Right lobe of liver (tissue), 6 donors: ENCODE results near the gene GATC. TPM values are rescaled to one million over a fixed set of nuclear protein-coding genes. Genes with fewer than 3 reads are reported as not detected.

Source experiments
- ATAC-seq, 4 donors: fragments of 200-7000 bp; cut with Tn5 transposase; one replicate each; pipeline ENCODE4 v1.9.1; 2020; ENCODE audit warnings: mild to moderate bottlenecking in 4 of 4, moderate library complexity in 4 of 4
- DNase-seq, 3 donors: peaks; one replicate each; pipeline ENCODE4 v3.0.0-alpha.2; 2020
- H3K27ac ChIP-seq, 3 donors: fragments of 200-600 bp; one replicate each; pipeline ENCODE4 v1.8.0; 2022
- H3K27me3 ChIP-seq, 2 donors: fragments of 200-600 bp; one replicate each; pipeline ENCODE4 v1.8.0; 2022
- H3K36me3 ChIP-seq, 4 donors: fragments of 200-600 bp; sonication (generic) in 1 of 4; one replicate each; pipeline versions ENCODE4 v1.5.1 to v1.8.0; 2017 to 2022; ENCODE audit warnings: control low read depth in 1 of 4
- H3K4me1 ChIP-seq, 4 donors: fragments of 200-600 bp; sonication (generic) in 1 of 4; one replicate each; pipeline versions ENCODE4 v1.5.1 to v1.8.0; 2017 to 2022; ENCODE audit warnings: control low read depth in 1 of 4
- H3K4me3 ChIP-seq, 3 donors: fragments of 200-600 bp; one replicate each; pipeline ENCODE4 v1.8.0; 2022
- H3K9me3 ChIP-seq, 4 donors: fragments of 200-600 bp; sonication (generic) in 1 of 4; one replicate each; pipeline versions ENCODE4 v1.5.1 to v1.8.0; 2017 to 2022; ENCODE audit warnings: control low read depth in 1 of 4
- CTCF ChIP-seq, 4 donors: fragments of 200-600 bp in 3 of 4; fragments of 450-650 bp in 1 of 4; IDR thresholded peaks; one replicate each; pipeline versions ENCODE4 v1.5.1 to v1.8.0; 2016 to 2022; ENCODE audit warnings: antibody characterized with exemption in 4 of 4, mild to moderate bottlenecking in 2 of 4
- POLR2A ChIP-seq: fragments of 450-650 bp; IDR thresholded peaks from one replicate; pipeline ENCODE4 v1.6.1; 2017; ENCODE audit warnings: antibody characterized with exemption, mild to moderate bottlenecking
- WGBS: methylation state at CpG from one replicate; pipeline ENCODE4 v1.1.6; 2018; ENCODE audit warnings: low coverage, low lambda C conversion rate; ENCODE audit not compliant: insufficient coverage; ENCODE audit errors: missing lambda C conversion rate; 5-methylcytosine and 5-hydroxymethylcytosine counted together
- intact Hi-C, 2 donors: fragments of 100-400 bp; cut with DNase I; formaldehyde crosslinking; loops; one replicate each; pipeline versions ENCODE4 v1.11.2 to v1.14.1; 2022
- total RNA-seq, 6 experiments: library from RNA; depleted of rRNA in 2 of 6; stranded (reverse); fragments of >200 nt in 2 of 6; fragmentation: NEBNext Ultra II Directional in 3 of 6; extraction: Animal tissue kit (Norgen Biotek cat#: 25700) in 3 of 6; gene quantifications; one replicate each; pipeline versions ENCODE4 v1.1.0 to v1.2.4, GENCODE V29; 2016 to 2023
- donor health status: DM: no; HTN: yes; CAD: no.
- donor health status: DM: no; HTN: no; CAD: no.
- donor health status: DM: no; HTN: no; CAD: no.
- donor health status: DM: no; HTN: yes; CAD: no.
- donor health status: DM: no; HTN: yes; CAD: no.

Gene GATC
- total RNA-seq, 6 experiments from 2014 or later, result 13.4 to 23.8 (median 15.9) TPM

GRCh38 chr12:120462099-120462640, 15.9 kb downstream of the GATC start:
- no peak for TF ChIP-seq CTCF (IDR thresholded peaks at IDR 0.05)
- TF ChIP-seq POLR2A, result no peak
- H3K9me3 ChIP-seq, result no peaks in the 10 kb centered on the region
- peaks cover 14 to 82% (median 49%) of the 10 kb centered on the region in 4 donors for H3K36me3 ChIP-seq
- peaks cover 0 to 7% (median 0%) of the 10 kb centered on the region in 4 donors for H3K4me1 ChIP-seq
- no peak overlapping the region for H3K4me3 ChIP-seq
- no peak overlapping the region for H3K27ac ChIP-seq
- no peaks in the 10 kb centered on the region for H3K27me3 ChIP-seq
- DNase-seq (no peak), ATAC-seq (no peak)
- intact Hi-C loops, result no loop called here
- WGBS, result 68% methylated on average over 3 of the region's 3 CpGs

GRCh38 chr12:120463712-120464111, 17.5 kb downstream of the GATC start:
- H3K27ac ChIP-seq, result no peak overlapping the region
- no peak overlapping the region for H3K4me3 ChIP-seq
- intact Hi-C loops, result no loop called here
- H3K27me3 ChIP-seq, result no peaks in the 10 kb centered on the region
- H3K36me3 ChIP-seq, result peaks cover 14 to 66% (median 42%) of the 10 kb centered on the region in 4 donors
- no peaks in the 10 kb centered on the region for H3K9me3 ChIP-seq
- ATAC-seq (no peak), DNase-seq (peak in 1 of 3 donors; percentile 1)
- TF ChIP-seq CTCF (IDR thresholded peaks at IDR 0.05), result no peak
- peaks cover 0 to 19% (median 0%) of the 10 kb centered on the region in 4 donors for H3K4me1 ChIP-seq
- 83% methylated on average over 4 of the region's 5 CpGs for WGBS

- intact Hi-C loops, result no loop called here
- ATAC-seq, result no peak
- no peak overlapping the region for H3K4me3 ChIP-seq
- peaks cover 14 to 47% (median 31%) of the 10 kb centered on the region in 4 donors for H3K36me3 ChIP-seq
- no peaks in the 10 kb centered on the region for H3K9me3 ChIP-seq
- no peak for TF ChIP-seq CTCF (IDR thresholded peaks at IDR 0.05)
- TF ChIP-seq POLR2A, result no peak
- no peaks in the 10 kb centered on the region for H3K27me3 ChIP-seq
- no peak for DNase-seq
- peaks cover 0 to 26% (median 0%) of the 10 kb centered on the region in 4 donors for H3K4me1 ChIP-seq
- H3K27ac ChIP-seq, result no peak overlapping the region
- 33% methylated on average over 5 of the region's 5 CpGs for WGBS
Measured at GRCh38 chr12:120465756-120466155, 19.5 kb downstream of the GATC start.

GRCh38 chr12:120466560-120467315, 20.5 kb downstream of the GATC start:
- Histone ChIP-seq H3K27me3 (no peaks in the 10 kb centered on the region), H3K4me1 (peaks cover 0 to 32% (median 0%) of the 10 kb centered on the region in 4 donors), H3K36me3 (peaks cover 14 to 38% (median 27%) of the 10 kb centered on the region in 4 donors), H3K4me3 (no peak overlapping the region), H3K9me3 (no peaks in the 10 kb centered on the region), H3K27ac (no peak overlapping the region)
- ATAC-seq (peak in 3 of 4 donors; percentile 17 to 25 (median 18)), DNase-seq (peak in 2 of 3 donors; percentile 31 to 51)
- intact Hi-C loops, result no loop called here
- 57% methylated on average over 7 of the region's 8 CpGs for WGBS
- TF ChIP-seq CTCF (IDR thresholded peaks at IDR 0.05) (peak; percentile 42 to 59 (median 50)), POLR2A (no peak)
